DND-41 (cell line): Measurements from ENCODE around the gene UGT1A4.

Experiments
- ATAC-seq: fragments of 200-7000 bp; cut with Tn5 transposase; 3 replicates; pipeline ENCODE4 v1.9.1; 2021; ENCODE audit warnings: low read depth; ENCODE audit not compliant: insufficient read depth
- DNase-seq: peaks from one replicate; pipeline ENCODE4 v3.0.0-alpha.2; 2020
- H2AFZ ChIP-seq: 2 replicates; pipeline ENCODE4 v1.6.0; 2012; ENCODE audit warnings: low read depth, low read length
- H3K27ac ChIP-seq: 2 replicates; pipeline ENCODE4 v1.5.1; 2012; ENCODE audit warnings: low read length, inconsistent platforms
- H3K27me3 ChIP-seq: fragments of 200-600 bp; sonication (generic); 2 replicates; pipeline ENCODE4 v1.6.0; 2012; ENCODE audit warnings: low read length, mild to moderate bottlenecking, inconsistent platforms; ENCODE audit not compliant: insufficient read depth, poor library complexity
- H3K36me3 ChIP-seq: 2 replicates; pipeline ENCODE4 v1.5.1; 2012; ENCODE audit warnings: low read length, inconsistent platforms; ENCODE audit not compliant: insufficient read depth
- H3K4me1 ChIP-seq: 2 replicates; pipeline ENCODE4 v1.5.1; 2012; ENCODE audit warnings: mild to moderate bottlenecking, low read length; ENCODE audit not compliant: insufficient read depth
- H3K4me2 ChIP-seq: 2 replicates; pipeline ENCODE4 v1.6.0; 2012; ENCODE audit warnings: mild to moderate bottlenecking, moderate library complexity, low read length, inconsistent platforms; ENCODE audit not compliant: insufficient read depth
- H3K4me3 ChIP-seq, 2 experiments: fragments of 200-600 bp in 1 of 2; shearing (Covaris generic) in 1 of 2; 2 replicates each; pipeline ENCODE4 v1.5.1; 2012 to 2016; ENCODE audit warnings: inconsistent platforms in 2 of 2, low read length in 2 of 2, mild to moderate bottlenecking in 2 of 2, low read depth in 1 of 2, moderate library complexity in 1 of 2
- H3K79me2 ChIP-seq: 2 replicates; pipeline ENCODE4 v1.6.0; 2012; ENCODE audit warnings: low read length, inconsistent platforms; ENCODE audit not compliant: insufficient read depth
- H3K9ac ChIP-seq: 2 replicates; pipeline ENCODE4 v1.6.0; 2012; ENCODE audit warnings: low read depth, mild to moderate bottlenecking, inconsistent platforms, low read length, moderate library complexity
- H3K9me3 ChIP-seq: 2 replicates; pipeline ENCODE4 v1.5.1; 2012; ENCODE audit warnings: low read length, moderate library complexity, mild to moderate bottlenecking, inconsistent platforms; ENCODE audit not compliant: insufficient read depth, severe bottlenecking
- H4K20me1 ChIP-seq: 2 replicates; pipeline ENCODE4 v1.6.0; 2012; ENCODE audit warnings: low read length; ENCODE audit not compliant: insufficient read depth
- EZH2 ChIP-seq: IDR thresholded peaks from 3 replicates; pipeline ENCODE4 v1.6.1; 2012; ENCODE audit warnings: borderline replicate concordance, low read depth, mild to moderate bottlenecking, moderate library complexity, low read length, inconsistent platforms; ENCODE audit not compliant: severe bottlenecking
- TF ChIP-seq, protein P1 (sequence below): IDR thresholded peaks from 2 replicates; pipeline ENCODE4 v1.5.1; 2012; ENCODE audit warnings: borderline replicate concordance, low read length, moderate library complexity, mild to moderate bottlenecking; ENCODE audit not compliant: poor library complexity, severe bottlenecking; ENCODE audit errors: extremely low read depth

The UGT1A4 gene

DNA sequence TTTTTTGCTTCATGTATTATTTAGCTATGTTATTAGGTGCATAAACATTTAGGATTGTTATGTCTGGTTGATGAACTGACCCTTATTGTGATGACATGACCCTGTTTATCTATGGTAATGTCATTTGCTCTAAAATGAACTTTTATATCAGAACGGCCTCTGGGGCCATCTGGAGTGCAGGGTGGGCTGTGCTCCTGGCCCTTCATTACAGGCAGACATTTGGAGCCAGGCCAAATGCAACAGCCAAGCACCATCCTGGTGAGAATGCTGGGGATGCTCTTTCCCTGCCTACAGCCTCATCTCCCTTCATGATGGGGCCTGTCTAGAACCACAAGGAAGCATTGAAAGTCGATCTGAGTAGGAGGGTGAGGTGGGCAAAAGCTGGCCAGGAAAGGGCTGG, 97.8 kb downstream of the UGT1A4 start:
- no peak for DNase-seq
- no peak for TF ChIP-seq EZH2
- TF ChIP-seq, protein P1, sequence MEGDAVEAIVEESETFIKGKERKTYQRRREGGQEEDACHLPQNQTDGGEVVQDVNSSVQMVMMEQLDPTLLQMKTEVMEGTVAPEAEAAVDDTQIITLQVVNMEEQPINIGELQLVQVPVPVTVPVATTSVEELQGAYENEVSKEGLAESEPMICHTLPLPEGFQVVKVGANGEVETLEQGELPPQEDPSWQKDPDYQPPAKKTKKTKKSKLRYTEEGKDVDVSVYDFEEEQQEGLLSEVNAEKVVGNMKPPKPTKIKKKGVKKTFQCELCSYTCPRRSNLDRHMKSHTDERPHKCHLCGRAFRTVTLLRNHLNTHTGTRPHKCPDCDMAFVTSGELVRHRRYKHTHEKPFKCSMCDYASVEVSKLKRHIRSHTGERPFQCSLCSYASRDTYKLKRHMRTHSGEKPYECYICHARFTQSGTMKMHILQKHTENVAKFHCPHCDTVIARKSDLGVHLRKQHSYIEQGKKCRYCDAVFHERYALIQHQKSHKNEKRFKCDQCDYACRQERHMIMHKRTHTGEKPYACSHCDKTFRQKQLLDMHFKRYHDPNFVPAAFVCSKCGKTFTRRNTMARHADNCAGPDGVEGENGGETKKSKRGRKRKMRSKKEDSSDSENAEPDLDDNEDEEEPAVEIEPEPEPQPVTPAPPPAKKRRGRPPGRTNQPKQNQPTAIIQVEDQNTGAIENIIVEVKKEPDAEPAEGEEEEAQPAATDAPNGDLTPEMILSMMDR: no peak

GRCh38 chr2:233816771-233817170, 98.2 kb downstream of the UGT1A4 start:
- no peaks in the 10 kb centered on the region for H3K9me3 ChIP-seq
- TF ChIP-seq, protein P1: no peak
- TF ChIP-seq EZH2: no peak
- H4K20me1 ChIP-seq: no peaks in the 10 kb centered on the region
- no peak overlapping the region for H2AFZ ChIP-seq
- no peak overlapping the region for H3K4me3 ChIP-seq
- no peak for ATAC-seq
- no peaks in the 10 kb centered on the region for H3K4me1 ChIP-seq
- H3K36me3 ChIP-seq: no peaks in the 10 kb centered on the region
- no peak overlapping the region for H3K4me2 ChIP-seq
- no peaks in the 10 kb centered on the region for H3K79me2 ChIP-seq
- no peak for DNase-seq
- peaks cover 8% of the 10 kb centered on the region for H3K27me3 ChIP-seq
- no peak overlapping the region for H3K27ac ChIP-seq
- H3K9ac ChIP-seq: no peak overlapping the region

More for the DNA sequence above, 97.8 kb downstream of the UGT1A4 start:
- H4K20me1 ChIP-seq: no peaks in the 10 kb centered on the region
- H3K9ac ChIP-seq: no peak overlapping the region
- no peak for ATAC-seq
- no peak overlapping the region for H3K27ac ChIP-seq
- H3K27me3 ChIP-seq: peaks cover 10% of the 10 kb centered on the region
- no peak overlapping the region for H2AFZ ChIP-seq
- H3K9me3 ChIP-seq: no peaks in the 10 kb centered on the region
- no peak overlapping the region for H3K4me3 ChIP-seq
- no peaks in the 10 kb centered on the region for H3K79me2 ChIP-seq
- H3K4me1 ChIP-seq: no peaks in the 10 kb centered on the region
- H3K4me2 ChIP-seq: no peak overlapping the region
- no peaks in the 10 kb centered on the region for H3K36me3 ChIP-seq

DNA sequence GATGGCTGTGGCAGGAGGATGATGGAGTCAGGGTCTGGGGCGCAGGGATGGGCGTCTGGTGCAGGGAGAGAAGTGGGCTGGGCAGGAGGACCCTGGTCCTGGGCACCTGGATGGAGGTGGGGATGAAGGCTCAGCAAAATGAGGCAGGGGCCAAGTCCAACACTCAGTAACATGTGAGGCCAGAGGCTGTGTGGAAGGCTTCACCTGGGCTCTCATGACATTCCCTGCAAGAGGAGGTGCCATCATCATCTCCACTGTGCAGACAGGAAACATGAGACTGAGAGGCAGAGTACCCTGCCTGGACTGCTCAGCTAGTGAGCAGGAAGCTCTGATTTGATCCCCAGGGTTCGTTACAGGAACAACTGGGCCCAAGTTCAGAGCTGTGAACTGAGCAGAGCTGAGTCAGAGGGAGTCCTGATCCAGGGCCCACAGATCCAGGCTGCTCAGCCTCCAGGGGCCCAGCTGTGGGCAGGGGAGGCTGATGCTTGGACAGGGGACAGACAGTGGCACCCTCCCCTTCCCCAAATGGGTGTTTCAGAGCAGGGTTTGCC, 98.9 kb downstream of the UGT1A4 start:
- TF ChIP-seq, protein P1: no peak
- TF ChIP-seq EZH2: no peak
- Histone ChIP-seq H4K20me1 (no peaks in the 10 kb centered on the region), H3K36me3 (no peaks in the 10 kb centered on the region), H3K4me1 (no peaks in the 10 kb centered on the region), H3K27ac (no peak overlapping the region), H3K9me3 (no peaks in the 10 kb centered on the region), H3K27me3 (peaks cover 5% of the 10 kb centered on the region), H3K4me3 (no peak overlapping the region), H3K4me2 (no peak overlapping the region), H3K9ac (no peak overlapping the region), H2AFZ (no peak overlapping the region), H3K79me2 (no peaks in the 10 kb centered on the region)
- ATAC-seq (no peak), DNase-seq (no peak)
